Measurements from ENCODE around the gene ZBTB2.

Gene ZBTB2

GRCh38 chr6:151417477-151417876, 26.1 kb upstream of the ZBTB2 start:
- DNase-seq (ENCODE audit: low read depth in 2 of 2) = no peak
- no peak overlapping the region for H3K4me3 ChIP-seq (replicated peaks in 1 of 2; ENCODE audit: low read depth in 2 of 2, low read length in 2 of 2)
- TF ChIP-seq CTCF (IDR thresholded peaks at IDR 0.05; ENCODE audit: low read depth, low read length) = no peak

GRCh38 chr6:151414641-151415260, 23.4 kb upstream of the ZBTB2 start:
- DNase-seq (ENCODE audit: low read depth in 2 of 2) = no peak
- H3K4me3 ChIP-seq (replicated peaks in 1 of 2; ENCODE audit: low read depth in 2 of 2, low read length in 2 of 2) = no peak overlapping the region
- no peak for TF ChIP-seq CTCF (IDR thresholded peaks at IDR 0.05; ENCODE audit: low read depth, low read length)

GRCh38 chr6:151413372-151414145, 22.2 kb upstream of the ZBTB2 start:
- DNase-seq (ENCODE audit: low read depth in 2 of 2) = no peak
- H3K4me3 ChIP-seq (replicated peaks in 1 of 2; ENCODE audit: low read depth in 2 of 2, low read length in 2 of 2) = no peak overlapping the region
- no peak for TF ChIP-seq CTCF (IDR thresholded peaks at IDR 0.05; ENCODE audit: low read depth, low read length)

- no peak for DNase-seq (ENCODE audit: low read depth in 2 of 2)
- H3K4me3 ChIP-seq (replicated peaks in 1 of 2; ENCODE audit: low read depth in 2 of 2, low read length in 2 of 2) = no peak overlapping the region
- TF ChIP-seq CTCF (IDR thresholded peaks at IDR 0.05; ENCODE audit: low read depth, low read length) = no peak
These were observed 21.6 kb upstream of the ZBTB2 start for GRCh38 chr6:151412909-151413308.

- no peak overlapping the region for H3K4me3 ChIP-seq (replicated peaks in 1 of 2; ENCODE audit: low read depth in 2 of 2, low read length in 2 of 2)
- DNase-seq (ENCODE audit: low read depth in 2 of 2) = no peak
- no peak for TF ChIP-seq CTCF (IDR thresholded peaks at IDR 0.05; ENCODE audit: low read depth, low read length)
These were observed 18.3 kb upstream of the ZBTB2 start for GRCh38 chr6:151409679-151410078.

GRCh38 chr6:151409260-151409659, 17.9 kb upstream of the ZBTB2 start:
- DNase-seq (ENCODE audit: low read depth in 2 of 2) = no peak
- no peak for TF ChIP-seq CTCF (IDR thresholded peaks at IDR 0.05; ENCODE audit: low read depth, low read length)
- no peak overlapping the region for H3K4me3 ChIP-seq (replicated peaks in 1 of 2; ENCODE audit: low read depth in 2 of 2, low read length in 2 of 2)
